ENCODE results near the gene CST3.

DNA sequence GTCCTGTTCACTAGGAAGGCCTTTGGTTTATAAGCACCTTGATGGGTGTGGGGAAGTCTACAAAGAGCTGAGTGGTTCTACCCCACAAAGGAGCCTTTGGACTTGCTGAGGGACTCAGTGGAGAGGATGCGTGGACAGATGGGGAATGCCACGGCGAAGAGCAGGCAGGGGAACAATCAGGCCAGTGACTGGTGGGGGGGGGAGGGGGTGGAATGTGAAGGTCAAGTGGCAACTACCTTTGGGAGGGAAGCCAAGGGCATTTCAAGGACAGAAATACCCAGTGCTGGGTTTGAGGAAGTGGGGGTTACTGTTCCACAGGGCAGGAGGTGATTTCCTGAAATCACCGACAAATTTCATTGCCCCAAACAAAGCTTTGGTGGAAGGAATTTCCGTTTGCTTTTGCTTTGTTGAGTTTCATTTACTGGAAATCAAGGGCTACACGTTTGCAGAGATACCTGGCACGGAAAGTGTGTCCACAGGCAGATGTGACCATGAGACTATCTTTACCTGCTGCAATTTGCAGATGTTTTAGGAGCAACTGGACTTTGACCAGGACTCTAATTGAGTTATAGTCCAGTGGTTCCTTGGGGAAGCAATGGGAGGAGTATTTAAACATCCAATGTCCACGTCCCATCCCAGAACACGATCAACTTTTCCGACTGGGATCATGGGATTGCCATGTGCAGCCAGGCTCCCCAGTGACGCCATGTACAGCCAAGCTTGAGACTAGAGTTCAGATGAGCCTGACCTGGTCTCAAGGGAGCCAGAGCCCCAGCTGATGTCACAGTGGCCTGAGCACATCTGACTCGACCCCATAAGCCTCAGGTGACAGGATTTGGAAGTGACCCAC is 8.0 kb downstream of the CST3 start:
- TF ChIP-seq, protein P1, sequence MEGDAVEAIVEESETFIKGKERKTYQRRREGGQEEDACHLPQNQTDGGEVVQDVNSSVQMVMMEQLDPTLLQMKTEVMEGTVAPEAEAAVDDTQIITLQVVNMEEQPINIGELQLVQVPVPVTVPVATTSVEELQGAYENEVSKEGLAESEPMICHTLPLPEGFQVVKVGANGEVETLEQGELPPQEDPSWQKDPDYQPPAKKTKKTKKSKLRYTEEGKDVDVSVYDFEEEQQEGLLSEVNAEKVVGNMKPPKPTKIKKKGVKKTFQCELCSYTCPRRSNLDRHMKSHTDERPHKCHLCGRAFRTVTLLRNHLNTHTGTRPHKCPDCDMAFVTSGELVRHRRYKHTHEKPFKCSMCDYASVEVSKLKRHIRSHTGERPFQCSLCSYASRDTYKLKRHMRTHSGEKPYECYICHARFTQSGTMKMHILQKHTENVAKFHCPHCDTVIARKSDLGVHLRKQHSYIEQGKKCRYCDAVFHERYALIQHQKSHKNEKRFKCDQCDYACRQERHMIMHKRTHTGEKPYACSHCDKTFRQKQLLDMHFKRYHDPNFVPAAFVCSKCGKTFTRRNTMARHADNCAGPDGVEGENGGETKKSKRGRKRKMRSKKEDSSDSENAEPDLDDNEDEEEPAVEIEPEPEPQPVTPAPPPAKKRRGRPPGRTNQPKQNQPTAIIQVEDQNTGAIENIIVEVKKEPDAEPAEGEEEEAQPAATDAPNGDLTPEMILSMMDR (IDR thresholded peaks at IDR 0.05), result no peak
- no peak for TF ChIP-seq POLR2A (IDR thresholded peaks at IDR 0.05)
